Endothelial cell of umbilical vein (primary cell): ENCODE data around the gene GLOD4. TPM values are rescaled to one million over a fixed set of nuclear protein-coding genes. Genes with fewer than 3 reads are reported as not detected.

ENCODE experiments used
- BruUV-seq: library from RNA; stranded (reverse); fragments of 400-500 nt; replicated peaks from 2 replicates; lab custom pipeline; 2021; lab: Mats Ljungman, UMichigan
- CTCF ChIA-PET: fragments of 300-600, 350-600 bp; sonication (Branson Sonifier 250); formaldehyde crosslinking; loops from one replicate; lab custom pipeline; 2021; ENCODE audit warnings: antibody characterized with exemption, inconsistent platforms; lab: Charles Lee
- POLR2A ChIA-PET: fragments of 300-600, 350-600 bp; sonication (Branson Sonifier 250); formaldehyde crosslinking; loops from one replicate; lab custom pipeline; 2021; ENCODE audit warnings: antibody characterized with exemption, inconsistent platforms; lab: Charles Lee
- DNase-seq: peaks from one replicate; pipeline ENCODE4 v3.0.0-alpha.2; 2011; ENCODE audit warnings: low read depth, low spot score
- FAIRE-seq: peaks from 2 replicates; lab custom pipeline; 2011; peaks lifted over from hg19 to GRCh38; lab: Jason Lieb, UNC
- H2AFZ ChIP-seq: 2 replicates; pipeline ENCODE4 v1.6.0; 2012; ENCODE audit warnings: low read depth, low read length, control low read depth, inconsistent platforms
- H3K27ac ChIP-seq: 2 replicates; pipeline ENCODE4 v1.5.1; 2011; ENCODE audit warnings: low read depth, mild to moderate bottlenecking, control low read depth, low read length, moderate library complexity; ENCODE audit not compliant: insufficient read depth
- H3K27me3 ChIP-seq, 2 experiments: 2 replicates each; pipeline versions ENCODE4 v1.6.0 to v1.6.1; 2011; ENCODE audit warnings: low read length in 2 of 2, mixed read lengths in 1 of 2; ENCODE audit not compliant: control insufficient read depth in 2 of 2, insufficient read depth in 2 of 2
- H3K36me3 ChIP-seq, 2 experiments: 2 replicates in 1 of 2; 3 replicates in 1 of 2; pipeline ENCODE4 v1.5.1; 2011; ENCODE audit warnings: low read length in 2 of 2, mild to moderate bottlenecking in 1 of 2, moderate library complexity in 1 of 2; ENCODE audit not compliant: control insufficient read depth in 2 of 2, insufficient read depth in 2 of 2; ENCODE audit errors: extremely low read depth in 1 of 2
- H3K4me1 ChIP-seq: 3 replicates; pipeline ENCODE4 v1.5.1; 2011; ENCODE audit warnings: mild to moderate bottlenecking, low read length; ENCODE audit not compliant: control insufficient read depth, insufficient read depth; ENCODE audit errors: extremely low read depth
- H3K4me2 ChIP-seq: 2 replicates; pipeline ENCODE4 v1.6.1; 2011; ENCODE audit warnings: low read length, control low read depth, mixed read lengths; ENCODE audit not compliant: insufficient read depth
- H3K4me3 ChIP-seq, 3 experiments: fragments of 200-600 bp in 1 of 3; sonication (generic), shearing (Covaris generic) in 1 of 3; replicated peaks in 1 of 3; 2 replicates each; pipeline ENCODE4 v1.5.1; 2011 to 2016; ENCODE audit warnings: control low read depth in 3 of 3, low read length in 3 of 3, mild to moderate bottlenecking in 2 of 3, inconsistent platforms in 1 of 3, low read depth in 1 of 3, moderate library complexity in 1 of 3; ENCODE audit not compliant: insufficient read depth in 1 of 3
- H3K79me2 ChIP-seq: 2 replicates; pipeline ENCODE4 v1.6.0; 2012; ENCODE audit warnings: low read length, inconsistent platforms; ENCODE audit not compliant: control insufficient read depth, insufficient read depth
- H3K9ac ChIP-seq: replicated peaks from 2 replicates; pipeline ENCODE3; 2011; ENCODE audit warnings: low read length, control low read depth; ENCODE audit not compliant: insufficient read depth; ENCODE audit errors: extremely low read depth
- H3K9me1 ChIP-seq: replicated peaks from 3 replicates; pipeline ENCODE4 v1.6.0; 2011; ENCODE audit warnings: mild to moderate bottlenecking, low read length; ENCODE audit not compliant: control insufficient read depth, insufficient read depth; ENCODE audit errors: extremely low read depth
- H3K9me3 ChIP-seq: replicated peaks from 2 replicates; pipeline ENCODE4 v1.5.1; 2012; ENCODE audit warnings: low read length, inconsistent platforms; ENCODE audit not compliant: control insufficient read depth, insufficient read depth
- H4K20me1 ChIP-seq: replicated peaks from 2 replicates; pipeline ENCODE3; 2011; ENCODE audit warnings: mild to moderate bottlenecking, low read length; ENCODE audit not compliant: control insufficient read depth, insufficient read depth; ENCODE audit errors: extremely low read depth
- CTCF ChIP-seq, 2 donors: IDR thresholded peaks; 1 replicate in 1 of 2; 2 replicates in 1 of 2; pipeline ENCODE4 v1.5.1; 2011; ENCODE audit warnings: low read length in 2 of 2, mild to moderate bottlenecking in 2 of 2, moderate library complexity in 2 of 2, control low read depth in 1 of 2, inconsistent platforms in 1 of 2, low read depth in 1 of 2; ENCODE audit not compliant: insufficient read depth in 1 of 2; ENCODE audit errors: extremely low read depth in 1 of 2
- EZH2 ChIP-seq: IDR thresholded peaks from 2 replicates; pipeline ENCODE4 v1.6.1; 2012; ENCODE audit warnings: borderline replicate concordance, low read depth, mild to moderate bottlenecking, moderate library complexity, low read length, inconsistent platforms; ENCODE audit not compliant: severe bottlenecking
- FOS ChIP-seq: IDR thresholded peaks from 2 replicates; pipeline ENCODE4 v1.6.1; 2011; ENCODE audit warnings: mild to moderate bottlenecking, low read length, moderate library complexity, borderline replicate concordance; ENCODE audit not compliant: insufficient read depth
- GATA2 ChIP-seq: IDR thresholded peaks from 2 replicates; pipeline ENCODE4 v1.7.0; 2011; ENCODE audit warnings: low read depth, mild to moderate bottlenecking, moderate library complexity, mixed read lengths, low read length; ENCODE audit not compliant: insufficient read length, insufficient read depth
- JUN ChIP-seq: IDR thresholded peaks from 2 replicates; pipeline ENCODE4 v1.6.1; 2011; ENCODE audit warnings: borderline replicate concordance, low read depth; ENCODE audit not compliant: insufficient read length, insufficient read depth
- MAX ChIP-seq: IDR thresholded peaks from 2 replicates; pipeline ENCODE4 v1.6.1; 2011; ENCODE audit not compliant: insufficient read depth, insufficient read length
- MYC ChIP-seq: IDR thresholded peaks from one replicate; pipeline ENCODE4 v1.6.1; 2011; ENCODE audit warnings: mild to moderate bottlenecking, low read depth, low read length
- POLR2A ChIP-seq: IDR thresholded peaks from 2 replicates; pipeline ENCODE4 v1.6.1; 2012; ENCODE audit warnings: low read depth, mild to moderate bottlenecking, control low read depth, low read length
- POLR2AphosphoS5 ChIP-seq: IDR thresholded peaks from 2 replicates; pipeline ENCODE4 v1.6.1; 2012; ENCODE audit warnings: low read depth, mild to moderate bottlenecking, control low read depth, low read length, moderate library complexity; ENCODE audit not compliant: insufficient read depth
- dilution Hi-C: fragments of 300-500 bp; cut with MboI; formaldehyde crosslinking; loops from one replicate; pipeline ENCODE4 v1.15.0; 2019; ENCODE audit warnings: low sequenced_read_pairs; ENCODE audit not compliant: extremely low pct_ligation_motif_present
- intact Hi-C: fragments of 100-400 bp; cut with micrococcal nuclease; formaldehyde crosslinking; loops from one replicate; pipeline ENCODE4 v1.10.0; 2022
- polyA plus RNA-seq, 4 experiments: library from polyadenylated mRNA; depleted of rRNA in 3 of 4; stranded (reverse) in 3 of 4; unstranded in 1 of 4; fragments of >200 nt; gene quantifications; 2 replicates each; pipeline versions ENCODE4 v1.2.1 to v1.2.3, GENCODE V29; 2011 to 2012; ENCODE audit warnings: missing spikeins in 1 of 4
- total RNA-seq: library from RNA; stranded (reverse); gene quantifications from 2 replicates; pipeline ENCODE4 v1.2.3, GENCODE V29; 2021

The GLOD4 gene
- total and polyA plus RNA-seq, 2 donors (not counting 3 experiments of a cell fraction or from before 2014, with no cell fraction given) = 41.3 to 84.2 TPM

GRCh38 chr17:823501-823902 is 41.4 kb upstream of the GLOD4 start:
- FAIRE-seq (no peak), DNase-seq (no peak)
- Histone ChIP-seq H2AFZ (no peak overlapping the region), H3K4me3 (no peak overlapping the region), H3K4me1 (no peaks in the 10 kb centered on the region), H3K9me3 (no peaks in the 10 kb centered on the region), H4K20me1 (no peaks in the 10 kb centered on the region), H3K36me3 (peaks cover 0 to 15% of the 10 kb centered on the region in 2 experiments), H3K9ac (no peak overlapping the region), H3K79me2 (no peaks in the 10 kb centered on the region), H3K27me3 (no peaks in the 10 kb centered on the region), H3K4me2 (no peak overlapping the region), H3K9me1 (no peaks in the 10 kb centered on the region), H3K27ac (no peak overlapping the region)
- ChIA-PET POLR2A (no interaction called here), CTCF (no interaction called here)
- BruUV-seq = no TSS peak
- intact Hi-C loops = no loop called here
- TF ChIP-seq CTCF (IDR thresholded peaks at IDR 0.05; ENCODE audit: extremely low read depth in 1 of 2, insufficient read depth in 1 of 2, low read depth in 1 of 2, low read length in 2 of 2) (no peak), POLR2AphosphoS5 (no peak), EZH2 (no peak), FOS (no peak), JUN (no peak)
- dilution Hi-C loops = no loop called here

GRCh38 chr17:819251-819650 is 37.2 kb upstream of the GLOD4 start:
- H3K4me3 ChIP-seq = no peak overlapping the region
- ChIA-PET POLR2A (no interaction called here), CTCF (interaction anchor here (0.7 kb wide), 1 partner anchor 28 kb away, joined by 3 read pairs; no protein-coding TSS in a partner anchor)
- H3K4me2 ChIP-seq = no peak overlapping the region
- DNase-seq = no peak
- H3K36me3 ChIP-seq = peaks cover 0 to 25% of the 10 kb centered on the region in 2 experiments
- H4K20me1 ChIP-seq = no peaks in the 10 kb centered on the region
- no peak overlapping the region for H3K9ac ChIP-seq
- dilution Hi-C loops = no loop called here
- no peaks in the 10 kb centered on the region for H3K4me1 ChIP-seq
- no peaks in the 10 kb centered on the region for H3K9me1 ChIP-seq
- no peak for TF ChIP-seq JUN
- no peak for TF ChIP-seq GATA2
- TF ChIP-seq EZH2 = no peak
- no peak for TF ChIP-seq FOS
- TF ChIP-seq MYC = no peak
- TF ChIP-seq POLR2A = no peak
- no peak for TF ChIP-seq POLR2AphosphoS5
- TF ChIP-seq MAX = no peak
- no peak for TF ChIP-seq CTCF (IDR thresholded peaks at IDR 0.05; ENCODE audit: extremely low read depth in 1 of 2, insufficient read depth in 1 of 2, low read depth in 1 of 2, low read length in 2 of 2)
- H3K27ac ChIP-seq = no peak overlapping the region
- H3K9me3 ChIP-seq = no peaks in the 10 kb centered on the region
- no peaks in the 10 kb centered on the region for H3K27me3 ChIP-seq
- H3K79me2 ChIP-seq = no peaks in the 10 kb centered on the region
- no TSS peak for BruUV-seq
- no peak overlapping the region for H2AFZ ChIP-seq
- FAIRE-seq = no peak
- intact Hi-C loops = no loop called here
